Measurements from ENCODE around the gene SPATA31E1. TPM values are rescaled to one million over a fixed set of nuclear protein-coding genes. Genes with fewer than 3 reads are reported as not detected.
"Not testable (repeated sequence)": the region's sequence is repeated elsewhere in the genome, so short reads cannot be mapped to it uniquely, and the experiment has no call there.

SPATA31E1 gene
- total RNA-seq, 1 donor from 2014 or later: 0.21 TPM

DNA sequence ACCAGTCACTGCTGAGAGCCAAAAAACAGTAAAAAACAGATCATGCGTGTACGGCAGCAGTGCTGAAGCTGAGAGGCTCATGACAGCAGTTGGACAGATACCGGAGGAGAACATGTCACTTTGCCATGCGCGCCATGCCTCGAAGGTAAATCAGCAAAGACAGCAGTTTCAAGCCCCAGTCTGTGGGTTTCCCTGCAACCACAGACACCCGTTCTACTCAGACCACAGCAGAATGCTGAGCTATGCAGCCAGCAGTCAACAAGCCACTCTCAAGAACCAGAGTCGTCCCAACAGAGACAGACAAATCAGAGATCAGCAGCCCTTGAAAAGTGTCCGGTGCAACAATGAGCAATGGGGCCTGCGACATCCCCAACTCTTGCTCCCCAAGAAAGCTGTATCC is 40.3 kb downstream of the SPATA31E1 start:
- H3K4me1 Mint-ChIP-seq; DNase-seq (ENCODE audit: low read depth, low spot score); H3K36me3 Mint-ChIP-seq (ENCODE audit: low read depth): not testable (repeated sequence)

DNA sequence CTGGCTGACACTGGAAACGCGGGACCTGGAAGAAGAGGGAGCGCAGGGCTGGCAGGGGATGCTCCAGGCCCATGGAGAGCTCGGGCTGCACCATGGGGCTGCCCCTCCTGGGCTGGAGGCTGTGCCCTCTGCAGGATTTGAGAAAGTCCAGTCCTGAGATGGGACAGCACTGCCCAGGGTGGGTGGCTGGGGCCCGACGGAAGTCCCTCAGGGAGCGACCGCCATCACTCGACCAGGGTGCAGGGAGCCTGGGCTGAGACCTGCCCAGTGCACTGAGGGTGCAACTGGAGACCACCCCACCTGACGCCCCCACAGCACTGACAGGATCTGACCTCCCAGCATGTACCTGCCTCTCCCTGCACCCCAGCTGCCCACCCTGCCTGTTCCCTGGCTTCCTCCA is 42.2 kb downstream of the SPATA31E1 start:
- H3K36me3 Mint-ChIP-seq (ENCODE audit: low read depth); H3K27me3 Mint-ChIP-seq (ENCODE audit: low read depth); H3K9me3 Mint-ChIP-seq; DNase-seq (ENCODE audit: low read depth, low spot score); H3K4me3 Mint-ChIP-seq; H3K4me1 Mint-ChIP-seq: not testable (repeated sequence)
- H3K27ac Mint-ChIP-seq (ENCODE audit: unreplicated experiment): peak overlapping the region; percentile 62

More for the DNA sequence above, 40.3 kb downstream of the SPATA31E1 start:
- H3K9me3 Mint-ChIP-seq; H3K27ac Mint-ChIP-seq (ENCODE audit: unreplicated experiment); H3K4me3 Mint-ChIP-seq; H3K27me3 Mint-ChIP-seq (ENCODE audit: low read depth): not testable (repeated sequence)

DNA sequence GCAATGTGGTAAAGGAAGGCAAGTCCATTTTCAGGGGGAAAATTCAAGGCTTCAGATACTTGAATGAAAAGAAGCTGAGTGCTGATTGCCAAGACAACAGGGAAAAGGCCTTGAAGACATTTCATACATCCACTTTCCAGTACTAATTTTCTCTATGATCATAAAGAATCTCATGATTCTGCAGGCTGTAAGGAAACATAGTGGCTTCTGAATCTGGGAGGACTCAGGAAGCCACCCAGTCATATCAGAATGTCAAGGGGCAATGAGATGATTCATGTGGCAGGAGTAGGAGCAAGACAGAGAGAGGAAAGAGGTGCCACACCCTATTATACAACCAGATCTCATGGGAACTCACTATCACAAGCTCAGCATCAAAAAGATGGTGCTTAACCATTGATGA is 46.5 kb downstream of the SPATA31E1 start:
- H3K36me3 Mint-ChIP-seq (ENCODE audit: low read depth); H3K27ac Mint-ChIP-seq (ENCODE audit: unreplicated experiment); DNase-seq (ENCODE audit: low read depth, low spot score); H3K27me3 Mint-ChIP-seq (ENCODE audit: low read depth); H3K4me3 Mint-ChIP-seq; H3K9me3 Mint-ChIP-seq; H3K4me1 Mint-ChIP-seq: not testable (repeated sequence)

DNA sequence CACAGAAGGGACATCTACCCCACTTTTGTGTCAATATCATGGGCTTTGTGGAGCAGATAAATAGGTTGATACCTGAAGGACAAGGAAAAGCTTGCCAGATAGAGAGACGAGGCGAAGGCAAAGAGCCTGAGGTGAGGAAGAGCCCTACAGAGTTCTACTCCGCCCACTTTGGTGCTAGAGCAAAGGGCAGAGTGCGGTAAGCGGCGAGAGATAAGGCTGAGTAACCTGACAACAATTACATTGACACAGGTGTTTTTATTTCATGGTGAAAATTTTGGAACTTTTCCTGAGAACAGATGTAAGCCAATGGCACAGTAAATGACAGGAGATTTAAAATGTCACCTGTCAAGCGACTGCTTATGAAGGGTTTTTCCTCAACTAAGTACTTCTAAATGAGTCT is 51.8 kb downstream of the SPATA31E1 start:
- not testable (repeated sequence) for H3K27ac Mint-ChIP-seq (ENCODE audit: unreplicated experiment); H3K27me3 Mint-ChIP-seq (ENCODE audit: low read depth); H3K4me1 Mint-ChIP-seq; H3K36me3 Mint-ChIP-seq (ENCODE audit: low read depth); H3K4me3 Mint-ChIP-seq; H3K9me3 Mint-ChIP-seq; DNase-seq (ENCODE audit: low read depth, low spot score)

DNA sequence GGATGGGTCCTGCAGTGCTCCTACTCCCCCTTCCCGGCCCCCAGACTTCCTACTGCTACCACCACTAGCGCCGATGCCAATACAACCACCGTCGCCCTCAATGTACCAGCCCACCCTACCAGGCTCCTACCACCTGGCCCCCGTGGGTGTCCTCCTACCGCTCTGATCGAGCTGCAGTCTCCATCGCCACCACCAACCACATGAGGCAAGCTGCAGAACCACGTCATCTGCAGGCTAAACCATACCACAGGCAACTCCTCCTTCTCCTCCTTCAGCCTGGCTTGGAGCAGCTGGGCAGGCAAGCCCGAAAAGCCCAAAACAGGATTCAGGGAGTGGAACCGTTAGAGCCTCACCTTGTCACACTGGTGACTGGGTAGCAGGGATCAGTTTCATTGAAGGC is 54.7 kb downstream of the SPATA31E1 start:
- not testable (repeated sequence) for H3K36me3 Mint-ChIP-seq (ENCODE audit: low read depth); H3K4me3 Mint-ChIP-seq; H3K9me3 Mint-ChIP-seq; H3K27me3 Mint-ChIP-seq (ENCODE audit: low read depth); H3K27ac Mint-ChIP-seq (ENCODE audit: unreplicated experiment); H3K4me1 Mint-ChIP-seq; DNase-seq (ENCODE audit: low read depth, low spot score)

DNA sequence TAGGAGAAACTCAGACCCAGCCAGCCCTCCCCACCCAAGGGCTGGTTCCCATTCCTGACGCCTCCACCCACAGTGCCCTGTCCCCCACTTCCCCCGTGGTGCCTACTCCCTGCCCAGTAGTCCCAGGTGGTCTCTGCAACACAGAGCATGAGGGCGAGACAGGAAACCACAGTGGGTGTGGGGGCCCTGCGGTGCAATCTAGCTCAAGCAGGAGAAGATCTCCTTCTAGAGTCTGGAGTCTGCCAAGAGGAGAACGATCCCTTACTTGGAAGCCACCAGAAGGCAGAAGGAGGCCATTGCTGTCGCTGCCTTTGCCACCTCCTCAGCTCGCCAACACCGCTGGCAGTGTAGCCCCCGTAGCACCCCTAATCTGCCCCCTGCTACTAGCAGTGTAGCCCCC is 55.2 kb downstream of the SPATA31E1 start:
- not testable (repeated sequence) for H3K36me3 Mint-ChIP-seq (ENCODE audit: low read depth); H3K27me3 Mint-ChIP-seq (ENCODE audit: low read depth); H3K27ac Mint-ChIP-seq (ENCODE audit: unreplicated experiment); DNase-seq (ENCODE audit: low read depth, low spot score); H3K9me3 Mint-ChIP-seq; H3K4me3 Mint-ChIP-seq; H3K4me1 Mint-ChIP-seq

DNA sequence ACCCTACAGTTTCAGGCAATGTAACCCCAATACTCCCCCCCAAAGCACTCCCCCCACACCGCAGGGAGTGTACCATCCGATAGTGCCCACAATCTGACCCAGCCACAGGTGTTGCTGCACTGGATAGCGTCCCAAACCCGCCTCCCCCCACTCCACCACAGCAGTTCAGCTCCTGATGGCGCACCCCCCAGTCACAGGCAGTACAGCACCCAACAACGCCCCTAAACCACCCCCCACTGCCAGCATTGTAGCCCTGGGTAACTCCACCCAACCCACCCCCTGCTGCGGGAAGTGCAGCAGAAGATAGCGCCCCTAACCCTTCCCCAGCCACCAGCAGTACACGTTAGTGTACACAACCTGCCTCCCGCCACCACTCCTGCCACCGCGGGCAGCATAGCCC is 55.7 kb downstream of the SPATA31E1 start:
- H3K27me3 Mint-ChIP-seq (ENCODE audit: low read depth); H3K36me3 Mint-ChIP-seq (ENCODE audit: low read depth); H3K4me3 Mint-ChIP-seq: not testable (repeated sequence)

More for the DNA sequence above, 55.7 kb downstream of the SPATA31E1 start:
- not testable (repeated sequence) for H3K9me3 Mint-ChIP-seq; H3K4me1 Mint-ChIP-seq; H3K27ac Mint-ChIP-seq (ENCODE audit: unreplicated experiment); DNase-seq (ENCODE audit: low read depth, low spot score)

Other genes with a start within 250 kb of the SPATA31E1 start
- gene CTSL, start 156.8 kb upstream of the SPATA31E1 start, total RNA-seq: 33.4 and 33.8 TPM in 2 replicates
- gene SPATA31C1, start 35.1 kb downstream of the SPATA31E1 start, total RNA-seq: 1.4 and 1.9 TPM in 2 replicates
- gene CDK20, start 91.7 kb downstream of the SPATA31E1 start, total RNA-seq: 11.3 and 13.7 TPM in 2 replicates